Kidney epithelial cell (primary cell): Measurements from ENCODE around the gene MT1M. TPM values are rescaled to one million over a fixed set of nuclear protein-coding genes. Genes with fewer than 3 reads are reported as not detected.
"Not testable (repeated sequence)": the region's sequence is repeated elsewhere in the genome, so short reads cannot be mapped to it uniquely, and the experiment has no call there.

Source experiments
- DNase-seq: peaks from one replicate; pipeline ENCODE4 v3.0.0-alpha.2; 2010; ENCODE audit warnings: low read depth
- H3K27me3 ChIP-seq: 2 replicates; pipeline ENCODE4 v1.6.0; 2011; ENCODE audit warnings: low read length; ENCODE audit not compliant: control insufficient read depth, insufficient read depth
- H3K36me3 ChIP-seq: 2 replicates; pipeline ENCODE4 v1.5.1; 2011; ENCODE audit warnings: low read length; ENCODE audit not compliant: control insufficient read depth, insufficient read depth
- H3K4me3 ChIP-seq: 2 replicates; pipeline ENCODE4 v1.5.1; 2011; ENCODE audit warnings: low read depth, mild to moderate bottlenecking, control low read depth, low read length
- total RNA-seq: library from RNA; depleted of rRNA; stranded (reverse); fragments of >200 nt; gene quantifications from 2 replicates; pipeline ENCODE4 v1.2.3, GENCODE V29; 2015
- TF ChIP-seq, protein P1 (sequence below): IDR thresholded peaks from 2 replicates; pipeline ENCODE4 v1.5.1; 2011; ENCODE audit warnings: mild to moderate bottlenecking, moderate library complexity, low read length, control low read depth, inconsistent platforms; ENCODE audit not compliant: insufficient read depth, poor library complexity, severe bottlenecking

Gene MT1M
- total RNA-seq: 1.9 and 4.3 TPM in 2 replicates

DNA sequence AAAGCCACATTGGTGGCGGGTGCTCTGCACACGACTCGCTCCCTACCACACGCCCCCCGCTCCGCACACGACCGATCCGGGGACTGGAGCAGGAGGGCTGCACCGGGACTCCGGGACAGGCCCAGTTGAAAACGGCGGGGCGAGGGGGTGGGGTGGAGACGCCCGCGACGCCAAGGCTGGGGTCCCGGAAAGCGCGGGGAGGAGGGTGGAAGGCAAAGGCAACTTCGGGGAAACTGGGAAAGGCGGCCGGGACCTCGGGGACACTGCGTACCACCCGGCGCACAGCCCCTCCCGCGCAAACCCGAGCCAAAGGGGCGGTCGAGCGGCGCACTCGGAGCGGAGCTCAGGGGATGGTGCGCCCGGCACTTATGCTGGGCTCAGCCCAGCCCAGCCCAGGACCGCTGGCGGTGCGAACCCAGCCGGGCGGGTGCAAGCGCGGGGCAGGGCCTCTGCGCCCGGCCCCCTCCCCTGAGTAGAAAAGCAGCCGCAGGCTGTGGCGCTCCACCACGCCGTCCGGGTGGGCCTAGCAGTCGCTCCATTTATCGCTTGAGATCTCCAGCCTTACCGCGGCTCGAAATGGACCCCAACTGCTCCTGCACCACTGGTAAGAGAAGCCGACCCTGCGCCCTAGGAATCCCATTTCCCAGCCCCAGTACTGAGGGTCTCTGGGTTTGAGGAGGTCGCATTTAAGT is at the start of gene MT1M:
TSS of gene MT1M (plus strand) at position 504 of the 692 bp plus-strand sequence. CDS start at position 577, 73 bp downstream.
- peaks cover 41% of the 10 kb centered on the region for H3K27me3 ChIP-seq
- TF ChIP-seq, protein P1, sequence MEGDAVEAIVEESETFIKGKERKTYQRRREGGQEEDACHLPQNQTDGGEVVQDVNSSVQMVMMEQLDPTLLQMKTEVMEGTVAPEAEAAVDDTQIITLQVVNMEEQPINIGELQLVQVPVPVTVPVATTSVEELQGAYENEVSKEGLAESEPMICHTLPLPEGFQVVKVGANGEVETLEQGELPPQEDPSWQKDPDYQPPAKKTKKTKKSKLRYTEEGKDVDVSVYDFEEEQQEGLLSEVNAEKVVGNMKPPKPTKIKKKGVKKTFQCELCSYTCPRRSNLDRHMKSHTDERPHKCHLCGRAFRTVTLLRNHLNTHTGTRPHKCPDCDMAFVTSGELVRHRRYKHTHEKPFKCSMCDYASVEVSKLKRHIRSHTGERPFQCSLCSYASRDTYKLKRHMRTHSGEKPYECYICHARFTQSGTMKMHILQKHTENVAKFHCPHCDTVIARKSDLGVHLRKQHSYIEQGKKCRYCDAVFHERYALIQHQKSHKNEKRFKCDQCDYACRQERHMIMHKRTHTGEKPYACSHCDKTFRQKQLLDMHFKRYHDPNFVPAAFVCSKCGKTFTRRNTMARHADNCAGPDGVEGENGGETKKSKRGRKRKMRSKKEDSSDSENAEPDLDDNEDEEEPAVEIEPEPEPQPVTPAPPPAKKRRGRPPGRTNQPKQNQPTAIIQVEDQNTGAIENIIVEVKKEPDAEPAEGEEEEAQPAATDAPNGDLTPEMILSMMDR: no peak

DNA sequence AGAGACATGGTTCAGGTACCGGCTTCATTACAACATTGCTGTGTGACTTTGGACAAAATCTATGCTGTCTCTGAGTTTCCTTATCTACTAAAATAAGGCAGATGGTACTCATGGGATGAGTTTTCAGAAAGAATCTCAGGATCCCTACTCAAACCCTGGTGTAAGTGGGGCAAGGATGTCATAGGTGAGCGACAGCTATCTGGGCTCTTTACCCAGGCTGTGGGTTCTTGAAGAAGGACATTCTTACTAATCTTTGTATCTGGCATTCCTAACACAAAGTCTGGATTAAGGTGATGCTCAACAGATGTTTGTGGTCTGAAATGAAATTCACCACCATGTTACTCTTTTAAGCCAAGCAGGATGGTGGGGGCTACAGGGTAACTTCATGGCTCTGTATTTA is 49.5 kb upstream of the MT1M start:
- H3K36me3 ChIP-seq, H3K27me3 ChIP-seq, H3K4me3 ChIP-seq, DNase-seq: not testable (repeated sequence)

More for the DNA sequence above, at the start of gene MT1M:
- no peak for DNase-seq
- Histone ChIP-seq H3K36me3 (no peaks in the 10 kb centered on the region), H3K4me3 (peak within 1 kb of the TSS; percentile 36)

- TF ChIP-seq, protein P1: no peak
Measured at GRCh38 chr16:56583351-56584168, 48.9 kb upstream of the MT1M start.

GRCh38 chr16:56584276-56584675 is 48.2 kb upstream of the MT1M start:
- Histone ChIP-seq H3K27me3 (peaks cover 7% of the 10 kb centered on the region), H3K36me3 (no peaks in the 10 kb centered on the region), H3K4me3 (no peak overlapping the region)
- DNase-seq: no peak
- TF ChIP-seq, protein P1: no peak

More at GRCh38 chr16:56583351-56584168, 48.9 kb upstream of the MT1M start:
- Histone ChIP-seq H3K27me3 (no peaks in the 10 kb centered on the region), H3K36me3 (no peaks in the 10 kb centered on the region), H3K4me3 (no peak overlapping the region)
- DNase-seq: no peak

DNA sequence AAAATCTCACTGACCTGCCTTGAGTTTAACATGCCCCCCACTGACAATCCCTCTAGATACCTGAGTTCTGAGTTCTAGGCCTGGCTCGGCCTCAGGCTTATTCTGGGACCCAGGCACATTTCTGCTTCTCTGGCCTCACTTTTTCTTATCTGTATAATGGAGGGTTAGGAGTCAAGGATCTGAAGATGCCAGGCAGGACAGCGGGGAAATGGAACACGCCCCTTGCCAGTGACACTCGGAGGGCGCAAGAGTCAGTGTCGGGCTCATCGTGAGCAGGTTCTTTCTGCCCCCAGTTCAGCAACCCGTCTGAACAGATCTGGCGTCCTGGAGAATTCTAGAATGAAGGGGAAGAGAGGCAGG is 43.7 kb upstream of the MT1M start:
- TF ChIP-seq, protein P1: no peak
- Histone ChIP-seq H3K36me3 (no peaks in the 10 kb centered on the region), H3K27me3 (peaks cover 25% of the 10 kb centered on the region), H3K4me3 (peak overlapping the region; percentile 28)
- no peak for DNase-seq
